Left renal cortex interstitium (tissue), 4 donors: ENCODE results near the gene SLC39A11. TPM values are rescaled to one million over a fixed set of nuclear protein-coding genes. Genes with fewer than 3 reads are reported as not detected.

Experiments used
- DNase-seq, 4 donors: peaks; one replicate each; pipeline ENCODE4 v3.0.0-alpha.2; 2013; ENCODE audit warnings: low read depth in 4 of 4, low spot score in 2 of 4, missing footprints in 1 of 4
- polyA plus RNA-seq, 4 donors: library from polyadenylated mRNA; unstranded; fragments of 120-200 nt; gene quantifications; one replicate each; pipeline ENCODE4 v1.2.1, GENCODE V29; 2013; ENCODE audit not compliant: insufficient read length in 4 of 4

SLC39A11 gene
- polyA plus RNA-seq, 4 donors: 23.6 to 28.4 (median 26.0) TPM

- no peak for DNase-seq
Measured at GRCh38 chr17:72887322-72887721, 205.2 kb downstream of the SLC39A11 start.

GRCh38 chr17:72886622-72887021 is 205.9 kb downstream of the SLC39A11 start:
- no peak for DNase-seq

DNA sequence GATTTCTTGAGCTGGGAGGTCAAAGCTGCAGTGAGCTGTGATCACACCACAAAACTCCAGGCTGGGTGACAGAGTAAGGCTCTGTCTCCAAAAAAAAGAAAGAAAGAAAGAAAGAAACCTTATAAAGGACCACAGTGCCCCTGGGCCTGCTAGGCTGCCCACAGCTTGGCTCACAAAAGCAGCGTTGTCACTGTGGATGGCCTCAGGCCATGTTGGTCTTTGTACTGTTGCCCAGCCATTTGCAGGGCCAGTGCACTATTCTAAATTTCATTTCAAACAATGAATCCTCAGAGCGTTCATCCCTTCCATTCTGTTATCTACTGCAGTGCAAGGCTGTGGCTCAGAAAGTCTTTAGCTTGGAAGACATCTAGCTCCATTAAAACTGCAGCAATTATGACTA is 208.4 kb downstream of the SLC39A11 start:
- DNase-seq: no peak

DNA sequence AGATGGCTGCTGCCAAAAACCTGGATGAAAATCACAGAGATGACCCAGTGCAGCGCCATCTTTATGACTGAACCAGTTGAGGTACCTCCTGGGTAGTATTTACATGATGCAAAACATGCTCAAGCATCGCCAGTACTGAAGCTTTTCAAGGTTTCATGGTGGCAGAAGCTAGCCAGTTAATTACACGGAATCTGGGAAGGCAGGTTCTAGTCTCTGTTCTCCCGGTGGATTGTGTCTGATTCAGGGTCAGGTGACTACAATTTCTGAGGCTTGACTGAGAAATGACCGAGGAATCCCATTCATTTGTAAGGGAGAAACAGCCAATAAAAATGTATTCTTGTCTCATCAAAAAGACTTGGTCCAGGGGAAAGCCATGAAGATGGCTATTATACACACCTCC is 209.1 kb downstream of the SLC39A11 start:
- DNase-seq: no peak

DNA sequence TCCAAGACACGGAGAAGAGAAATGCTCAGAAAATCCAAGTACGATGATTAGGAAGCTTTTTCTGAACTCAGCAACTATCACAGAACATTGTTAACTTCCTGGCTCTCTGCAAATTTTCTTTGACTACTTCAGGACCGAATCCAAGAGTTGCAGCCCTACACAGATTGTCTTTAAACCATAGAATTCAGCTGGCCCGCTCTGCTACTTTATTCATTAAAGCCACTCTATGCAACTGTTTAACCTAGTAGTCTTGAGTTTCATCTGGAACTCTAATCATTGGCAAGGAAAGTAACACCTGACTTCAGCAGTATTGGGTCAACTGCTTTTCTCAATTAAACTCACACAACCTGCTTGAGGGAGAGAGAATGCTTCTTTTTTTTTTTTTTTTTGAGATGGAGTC is 210.1 kb downstream of the SLC39A11 start:
- DNase-seq: no peak

GRCh38 chr17:72879877-72880276 is 212.6 kb downstream of the SLC39A11 start:
- DNase-seq: no peak

- no peak for DNase-seq
Measured at GRCh38 chr17:72878975-72879660, 213.4 kb downstream of the SLC39A11 start.

DNA sequence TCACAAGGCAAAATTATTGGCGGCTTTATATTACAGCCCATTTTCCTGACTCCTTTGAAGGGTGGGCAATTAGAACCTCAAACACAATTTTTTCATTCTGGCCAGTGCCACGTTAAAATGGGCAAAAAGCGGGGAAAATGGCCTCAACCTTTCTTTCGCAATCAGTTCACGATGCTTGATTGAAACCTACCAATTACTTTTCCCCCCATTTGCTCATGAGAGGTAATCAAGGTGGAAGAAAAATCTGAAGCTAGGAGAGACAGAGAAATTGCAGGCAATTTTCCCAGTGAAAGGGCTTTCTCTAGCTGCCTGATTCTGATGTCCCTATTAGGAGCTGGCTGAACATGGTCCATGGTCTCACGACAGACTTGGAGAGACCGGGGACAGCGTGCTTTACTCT is 215.1 kb downstream of the SLC39A11 start:
- DNase-seq: no peak

DNA sequence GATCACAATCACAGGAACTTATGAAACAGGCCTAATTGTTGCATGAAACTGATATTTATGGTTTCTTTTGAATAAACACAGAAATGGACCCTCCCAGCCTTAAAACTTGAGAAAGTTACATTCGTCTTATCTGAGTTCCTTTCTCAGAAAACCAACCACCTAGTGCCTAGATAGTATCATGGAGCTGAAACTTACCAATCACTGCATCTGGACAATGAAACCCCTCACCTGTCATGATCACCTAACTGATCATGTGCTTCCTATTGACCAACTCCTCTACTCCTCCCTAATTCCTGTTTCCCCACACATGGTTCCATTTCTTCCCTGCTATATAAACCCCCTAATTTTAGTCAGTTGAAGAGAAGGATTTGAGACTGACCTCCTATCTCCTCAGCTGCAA is 216.1 kb downstream of the SLC39A11 start:
- DNase-seq: no peak

DNA sequence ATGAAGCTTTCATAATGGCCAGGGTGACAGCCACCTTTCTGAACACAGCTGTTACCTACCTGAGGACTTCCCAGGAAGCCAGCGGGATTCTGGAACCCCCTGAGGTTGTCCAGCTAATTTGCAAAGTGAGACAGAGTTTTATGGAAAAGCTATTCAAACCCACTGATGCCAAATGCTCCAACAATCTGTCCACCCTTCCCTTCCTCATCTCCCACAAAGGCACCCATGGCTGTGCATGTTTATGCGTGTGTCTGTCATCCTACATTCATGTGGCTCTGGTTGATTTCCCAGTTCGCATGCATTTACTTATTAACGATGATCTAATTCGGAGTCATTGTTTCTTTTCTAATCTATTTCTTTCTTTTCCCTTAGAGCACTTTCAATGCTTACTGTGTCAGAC is 217.1 kb downstream of the SLC39A11 start:
- no peak for DNase-seq

DNA sequence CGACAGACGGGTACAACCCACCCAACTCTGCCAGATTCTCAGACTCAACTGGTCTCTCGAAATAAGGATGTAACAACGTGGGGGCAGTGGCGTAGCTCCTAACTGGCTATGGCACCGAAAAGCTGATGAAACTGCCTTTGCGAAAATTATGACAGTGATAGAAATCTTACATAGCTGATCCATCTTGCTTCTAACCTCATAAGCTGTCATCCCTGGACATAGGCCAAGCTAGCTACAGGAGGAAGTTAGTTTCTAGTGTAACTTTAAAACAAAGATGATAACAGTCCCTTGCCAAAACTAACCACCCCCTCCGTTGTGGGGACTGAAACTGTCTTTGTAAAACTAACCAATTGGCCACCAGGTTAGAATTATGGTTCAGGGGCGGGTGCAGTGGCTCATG is 220.1 kb downstream of the SLC39A11 start:
- no peak for DNase-seq

DNA sequence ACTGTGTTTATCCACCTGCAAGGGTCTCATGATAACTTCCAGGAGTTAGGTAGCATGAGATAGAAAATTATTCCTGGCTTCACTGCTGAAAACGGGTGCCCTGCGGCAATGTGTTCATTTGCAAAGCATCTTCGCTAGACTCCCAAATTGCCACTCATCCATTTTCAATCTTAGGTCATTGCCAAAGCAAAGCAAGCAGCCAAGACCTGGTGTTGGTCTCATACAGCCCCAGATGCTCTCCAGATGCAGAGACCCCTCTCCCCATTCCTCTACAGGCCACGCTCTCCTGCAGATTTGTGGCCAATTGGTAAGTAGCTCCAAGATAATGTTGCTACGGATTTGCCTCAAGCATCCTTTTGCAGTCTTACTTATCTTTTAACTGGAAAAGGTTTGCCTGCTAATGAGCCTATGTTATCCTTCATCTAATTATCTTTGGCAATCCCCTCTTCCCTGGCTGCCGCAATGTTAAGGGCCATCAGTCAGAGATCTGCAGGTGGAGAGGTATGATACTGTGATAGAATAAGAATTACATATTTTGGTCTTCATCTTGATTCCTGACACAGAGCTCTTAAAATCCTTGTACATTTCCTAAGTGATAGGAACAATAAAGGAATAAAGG is 222.0 kb downstream of the SLC39A11 start:
- DNase-seq: no peak

GRCh38 chr17:72869630-72870029 is 222.9 kb downstream of the SLC39A11 start:
- no peak for DNase-seq

- no peak for DNase-seq
Measured at GRCh38 chr17:72865954-72866353, 226.5 kb downstream of the SLC39A11 start.

- no peak for DNase-seq
Measured at GRCh38 chr17:72863526-72864211, 228.8 kb downstream of the SLC39A11 start.

- DNase-seq: peak in 1 of 4 donors; percentile 7
Measured at GRCh38 chr17:72862276-72862999, 230.1 kb downstream of the SLC39A11 start.

DNA sequence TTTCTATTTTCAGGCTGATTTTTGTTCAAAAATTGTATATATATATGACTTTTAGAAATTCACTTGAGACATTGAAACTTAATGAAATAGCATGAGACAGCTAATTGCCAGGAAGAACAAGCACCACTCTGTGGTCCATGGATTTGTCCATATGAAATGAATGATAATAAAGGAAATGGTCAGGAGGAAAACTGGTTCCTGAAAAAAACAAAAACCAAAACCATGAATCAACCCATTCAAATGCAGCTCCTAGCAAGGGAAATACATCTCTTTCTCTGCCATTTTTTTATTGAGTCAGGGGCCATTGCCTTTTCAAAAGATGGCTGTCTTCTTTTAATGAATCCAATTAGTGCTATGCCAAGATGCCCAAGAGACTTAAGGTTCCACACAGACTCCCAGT is 230.7 kb downstream of the SLC39A11 start:
- DNase-seq: no peak

DNA sequence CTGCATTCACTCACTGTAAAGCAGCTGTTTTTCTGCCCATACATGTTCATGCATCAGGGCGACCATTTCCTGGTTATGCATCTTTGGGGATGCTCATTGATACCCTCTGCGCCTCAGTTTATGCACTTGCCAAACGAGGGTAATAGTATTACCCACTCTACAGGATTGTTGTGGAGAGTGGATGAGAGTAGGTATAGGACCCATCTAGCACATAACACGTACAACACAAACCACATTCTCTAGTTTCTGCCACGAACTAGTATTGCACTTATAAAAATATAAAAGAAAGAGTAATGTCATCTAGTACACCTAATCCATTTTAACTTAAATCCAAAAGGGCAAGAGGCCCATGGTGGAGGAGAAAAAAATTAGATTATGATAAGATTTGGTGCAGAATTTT is 231.7 kb downstream of the SLC39A11 start:
- no peak for DNase-seq

GRCh38 chr17:72858826-72859495 is 233.5 kb downstream of the SLC39A11 start:
- no peak for DNase-seq
